Lower lobe of right lung (tissue), 2 donors: ENCODE results near the gene CCDC60. TPM values are rescaled to one million over a fixed set of nuclear protein-coding genes. Genes with fewer than 3 reads are reported as not detected.

Source experiments
- ATAC-seq, 2 donors: fragments of 200-7000 bp; cut with Tn5 transposase; one replicate each; pipeline ENCODE4 v1.9.1; 2020 to 2022; ENCODE audit warnings: mild to moderate bottlenecking in 2 of 2, moderate library complexity in 2 of 2
- DNase-seq: peaks from one replicate; pipeline ENCODE4 v3.0.0-alpha.2; 2020
- H3K27ac ChIP-seq: fragments of 200-600 bp; one replicate; pipeline ENCODE4 v1.8.0; 2022
- H3K27me3 ChIP-seq: fragments of 200-600 bp; one replicate; pipeline ENCODE4 v1.8.0; 2022; ENCODE audit warnings: low read depth
- H3K36me3 ChIP-seq: fragments of 200-600 bp; one replicate; pipeline ENCODE4 v1.8.0; 2022; ENCODE audit warnings: mild to moderate bottlenecking
- H3K4me1 ChIP-seq: fragments of 200-600 bp; one replicate; pipeline ENCODE4 v1.8.0; 2022
- H3K4me3 ChIP-seq: fragments of 200-600 bp; one replicate; pipeline ENCODE4 v1.8.0; 2022; ENCODE audit warnings: mild to moderate bottlenecking
- H3K9me3 ChIP-seq: fragments of 200-600 bp; one replicate; pipeline ENCODE4 v1.8.0; 2022
- CTCF ChIP-seq: fragments of 200-600 bp; IDR thresholded peaks from one replicate; pipeline ENCODE4 v1.8.0; 2022; ENCODE audit warnings: antibody characterized with exemption, mild to moderate bottlenecking
- intact Hi-C: fragments of 100-400 bp; cut with DNase I; formaldehyde crosslinking; loops from one replicate; pipeline ENCODE4 v1.11.0; 2022
- total RNA-seq: library from RNA; stranded (reverse); fragmentation: NEBNext Ultra II Directional; extraction: Animal tissue kit (Norgen Biotek cat#: 25700); gene quantifications from one replicate; pipeline ENCODE4 v1.2.1, GENCODE V29; 2021
- donor health status: DM: no; HTN: yes; CAD: no; lungs with severe emphysema.

Gene CCDC60
- total RNA-seq, 1 donor from 2014 or later, result 2.2 TPM

- peaks cover 19% of the 10 kb centered on the region for H3K4me1 ChIP-seq
- H3K27ac ChIP-seq, result no peak overlapping the region
- DNase-seq (no peak), ATAC-seq (no peak)
- H3K4me3 ChIP-seq, result no peak overlapping the region
- intact Hi-C loops, result no loop called here
- no peaks in the 10 kb centered on the region for H3K27me3 ChIP-seq
- TF ChIP-seq CTCF, result no peak
- H3K9me3 ChIP-seq, result no peaks in the 10 kb centered on the region
- H3K36me3 ChIP-seq, result no peaks in the 10 kb centered on the region
These were observed 40.1 kb downstream of the CCDC60 start for GRCh38 chr12:119374635-119375034.

- Histone ChIP-seq H3K9me3 (no peaks in the 10 kb centered on the region), H3K4me1 (peaks cover 19% of the 10 kb centered on the region), H3K4me3 (no peak overlapping the region), H3K27me3 (no peaks in the 10 kb centered on the region), H3K36me3 (no peaks in the 10 kb centered on the region), H3K27ac (no peak overlapping the region)
- intact Hi-C loops, result no loop called here
- TF ChIP-seq CTCF, result no peak
- DNase-seq (no peak), ATAC-seq (no peak)
These were observed 40.8 kb downstream of the CCDC60 start for GRCh38 chr12:119375075-119375882.

- H3K4me1 ChIP-seq, result peaks cover 19% of the 10 kb centered on the region
- no peak for ATAC-seq
- no peak overlapping the region for H3K27ac ChIP-seq
These were observed 41.3 kb downstream of the CCDC60 start for GRCh38 chr12:119375883-119376190.

GRCh38 chr12:119378903-119379302 lies 44.4 kb downstream of the CCDC60 start:
- intact Hi-C loops, result no loop called here
- no peaks in the 10 kb centered on the region for H3K27me3 ChIP-seq
- H3K36me3 ChIP-seq, result no peaks in the 10 kb centered on the region
- peaks cover 8% of the 10 kb centered on the region for H3K4me1 ChIP-seq
- H3K27ac ChIP-seq, result no peak overlapping the region
- H3K9me3 ChIP-seq, result no peaks in the 10 kb centered on the region
- no peak overlapping the region for H3K4me3 ChIP-seq
- DNase-seq, result no peak
- ATAC-seq, result no peak
- no peak for TF ChIP-seq CTCF

More at GRCh38 chr12:119375883-119376190, 41.3 kb downstream of the CCDC60 start:
- no peaks in the 10 kb centered on the region for H3K27me3 ChIP-seq
- TF ChIP-seq CTCF, result no peak
- no peaks in the 10 kb centered on the region for H3K9me3 ChIP-seq
- DNase-seq, result no peak
- intact Hi-C loops, result no loop called here
- no peak overlapping the region for H3K4me3 ChIP-seq
- H3K36me3 ChIP-seq, result no peaks in the 10 kb centered on the region

GRCh38 chr12:119381471-119382235 lies 47.1 kb downstream of the CCDC60 start:
- Histone ChIP-seq H3K9me3 (no peaks in the 10 kb centered on the region), H3K4me1 (no peaks in the 10 kb centered on the region), H3K4me3 (no peak overlapping the region), H3K27ac (no peak overlapping the region), H3K36me3 (no peaks in the 10 kb centered on the region), H3K27me3 (no peaks in the 10 kb centered on the region)
- ATAC-seq, result no peak
- no peak for TF ChIP-seq CTCF
- DNase-seq, result no peak
- intact Hi-C loops, result no loop called here
